Natural killer cell (primary cell): ENCODE measurements around the gene NBEAL2. TPM values are rescaled to one million over a fixed set of nuclear protein-coding genes. Genes with fewer than 3 reads are reported as not detected.

Experiments used
- ATAC-seq, 3 donors: fragments of 150-1000 bp in 2 of 3; fragments of 200-7000 bp in 1 of 3; cut with Tn5 transposase; 1 replicate in 1 of 3; 2 replicates in 2 of 3; pipeline ENCODE4 v1.10.0; 2021; ENCODE audit warnings: mild to moderate bottlenecking in 2 of 3, moderate library complexity in 2 of 3
- DNase-seq, 2 donors: peaks; one replicate each; pipeline versions ENCODE4 v3.0.0 to v3.0.0-alpha.2; 2013 to 2021; ENCODE audit warnings: mixed read lengths in 1 of 2
- H3K27ac ChIP-seq: one replicate; pipeline ENCODE4 v1.5.1; 2013; ENCODE audit warnings: mild to moderate bottlenecking, low read length
- H3K27me3 ChIP-seq: one replicate; pipeline ENCODE4 v1.6.1; 2013; ENCODE audit warnings: low read length; ENCODE audit not compliant: control insufficient read depth, insufficient read depth
- H3K36me3 ChIP-seq: one replicate; pipeline ENCODE4 v1.6.1; 2013; ENCODE audit warnings: low read length; ENCODE audit not compliant: control insufficient read depth, insufficient read depth
- H3K4me1 ChIP-seq: one replicate; pipeline ENCODE4 v1.6.1; 2013; ENCODE audit warnings: low read length; ENCODE audit not compliant: control insufficient read depth, insufficient read depth
- H3K4me3 ChIP-seq: one replicate; pipeline ENCODE4 v1.5.1; 2013; ENCODE audit warnings: low read length
- H3K9me3 ChIP-seq: one replicate; pipeline ENCODE4 v1.6.1; 2013; ENCODE audit warnings: low read length; ENCODE audit not compliant: control insufficient read depth, insufficient read depth
- H3K27ac Mint-ChIP-seq, 2 donors: one replicate each; pipeline ENCODE4 v1.8.0; 2022; ENCODE audit warnings: mild to moderate bottlenecking in 2 of 2, mixed read lengths in 2 of 2, moderate library complexity in 1 of 2
- H3K27me3 Mint-ChIP-seq, 2 donors: one replicate each; pipeline ENCODE4 v1.8.0; 2022; ENCODE audit warnings: low read depth in 2 of 2, mixed read lengths in 2 of 2
- H3K36me3 Mint-ChIP-seq: one replicate; pipeline ENCODE4 v1.8.0; 2022; ENCODE audit warnings: mixed read lengths
- H3K4me1 Mint-ChIP-seq, 2 donors: one replicate each; pipeline ENCODE4 v1.8.0; 2022; ENCODE audit warnings: mixed read lengths in 2 of 2
- H3K4me3 Mint-ChIP-seq: one replicate; pipeline ENCODE4 v1.8.0; 2022; ENCODE audit warnings: mild to moderate bottlenecking, moderate library complexity, mixed read lengths
- H3K9me3 Mint-ChIP-seq, 2 donors: one replicate each; pipeline ENCODE4 v1.8.0; 2022; ENCODE audit warnings: mixed read lengths in 2 of 2
- WGBS: methylation state at CpG from one replicate; pipeline ENCODE4 v1.1.7; 2013; ENCODE audit warnings: missing lambda C conversion rate; ENCODE audit not compliant: insufficient coverage; 5-methylcytosine and 5-hydroxymethylcytosine counted together
- intact Hi-C: fragments of 100-400 bp; cut with micrococcal nuclease; formaldehyde crosslinking; loops from one replicate; pipeline ENCODE4 v1.14.2; 2022
- total RNA-seq, 4 donors: library from RNA; stranded (reverse); fragments of 120-200 nt in 1 of 4; gene quantifications; one replicate each; pipeline versions ENCODE4 v1.2.3 to v1.2.4, GENCODE V29; 2013 to 2022
- TF ChIP-seq, protein P1 (sequence below): fragments of 200-600 bp; IDR thresholded peaks from one replicate; pipeline ENCODE4 v1.8.0; 2022; ENCODE audit warnings: antibody characterized with exemption

The NBEAL2 gene
- total RNA-seq, 3 donors from 2014 or later (not counting 1 experiment from before 2014, with no cell fraction given), result 453 to 536 (median 532) TPM

DNA sequence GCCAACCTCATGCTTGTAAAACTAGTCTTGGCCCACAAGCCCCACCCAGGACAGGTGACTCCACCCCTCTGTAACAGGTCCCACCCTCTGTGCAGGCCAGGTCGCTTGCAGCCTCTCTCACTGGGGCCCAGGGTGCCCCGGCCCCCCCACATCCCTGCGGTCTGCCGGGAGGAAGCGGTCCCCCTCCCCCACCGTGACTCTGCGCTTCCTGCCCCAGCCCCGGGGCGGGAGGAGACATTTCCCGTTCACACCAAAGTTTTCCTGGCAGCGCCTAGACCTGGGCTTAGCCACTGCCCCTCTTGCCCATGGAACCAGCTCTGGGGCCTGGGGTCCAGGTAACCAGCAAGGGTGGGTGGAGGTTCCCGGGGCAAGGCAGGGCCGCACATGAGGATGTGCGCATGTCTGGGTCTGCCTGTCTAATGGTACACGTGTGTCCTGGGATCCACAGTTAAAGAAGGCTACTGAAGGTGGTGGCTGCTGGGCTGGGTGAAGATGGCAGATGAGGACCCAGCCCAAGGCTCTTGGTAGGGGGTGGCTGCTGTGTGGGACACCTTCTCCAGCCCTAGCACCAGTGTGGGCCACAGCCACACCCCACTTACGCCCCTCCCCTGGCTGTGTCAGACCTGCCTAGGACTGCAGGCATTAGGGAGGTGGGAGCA lies 8.4 kb downstream of the NBEAL2 start:
- Mint-ChIP-seq H3K9me3 (no peaks in the 10 kb centered on the region), H3K27me3 (no peaks in the 10 kb centered on the region), H3K27ac (peak overlapping the region; percentile 84 to 88), H3K4me3 (peak overlapping the region; percentile 81), H3K4me1 (peaks cover 42 to 86% of the 10 kb centered on the region in 2 donors), H3K36me3 (no peaks in the 10 kb centered on the region)
- Histone ChIP-seq H3K4me1 (peaks cover 85% of the 10 kb centered on the region), H3K36me3 (peaks cover 50% of the 10 kb centered on the region), H3K4me3 (peak overlapping the region; percentile 21), H3K27me3 (no peaks in the 10 kb centered on the region), H3K9me3 (no peaks in the 10 kb centered on the region), H3K27ac (peak overlapping the region; percentile 74)
- TF ChIP-seq, protein P1, sequence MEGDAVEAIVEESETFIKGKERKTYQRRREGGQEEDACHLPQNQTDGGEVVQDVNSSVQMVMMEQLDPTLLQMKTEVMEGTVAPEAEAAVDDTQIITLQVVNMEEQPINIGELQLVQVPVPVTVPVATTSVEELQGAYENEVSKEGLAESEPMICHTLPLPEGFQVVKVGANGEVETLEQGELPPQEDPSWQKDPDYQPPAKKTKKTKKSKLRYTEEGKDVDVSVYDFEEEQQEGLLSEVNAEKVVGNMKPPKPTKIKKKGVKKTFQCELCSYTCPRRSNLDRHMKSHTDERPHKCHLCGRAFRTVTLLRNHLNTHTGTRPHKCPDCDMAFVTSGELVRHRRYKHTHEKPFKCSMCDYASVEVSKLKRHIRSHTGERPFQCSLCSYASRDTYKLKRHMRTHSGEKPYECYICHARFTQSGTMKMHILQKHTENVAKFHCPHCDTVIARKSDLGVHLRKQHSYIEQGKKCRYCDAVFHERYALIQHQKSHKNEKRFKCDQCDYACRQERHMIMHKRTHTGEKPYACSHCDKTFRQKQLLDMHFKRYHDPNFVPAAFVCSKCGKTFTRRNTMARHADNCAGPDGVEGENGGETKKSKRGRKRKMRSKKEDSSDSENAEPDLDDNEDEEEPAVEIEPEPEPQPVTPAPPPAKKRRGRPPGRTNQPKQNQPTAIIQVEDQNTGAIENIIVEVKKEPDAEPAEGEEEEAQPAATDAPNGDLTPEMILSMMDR, result no peak
- intact Hi-C loops, result loop anchor here (1.0 to 2.0 kb wide), 2 partner anchors 9 to 21 kb away; partner anchors contain the start of gene NBEAL2
- DNase-seq, result peak; percentile 78 to 95
- WGBS, result under 1% methylated on average over 15 of the region's 16 CpGs
- peak; percentile 93 to 98 (median 96) for ATAC-seq

DNA sequence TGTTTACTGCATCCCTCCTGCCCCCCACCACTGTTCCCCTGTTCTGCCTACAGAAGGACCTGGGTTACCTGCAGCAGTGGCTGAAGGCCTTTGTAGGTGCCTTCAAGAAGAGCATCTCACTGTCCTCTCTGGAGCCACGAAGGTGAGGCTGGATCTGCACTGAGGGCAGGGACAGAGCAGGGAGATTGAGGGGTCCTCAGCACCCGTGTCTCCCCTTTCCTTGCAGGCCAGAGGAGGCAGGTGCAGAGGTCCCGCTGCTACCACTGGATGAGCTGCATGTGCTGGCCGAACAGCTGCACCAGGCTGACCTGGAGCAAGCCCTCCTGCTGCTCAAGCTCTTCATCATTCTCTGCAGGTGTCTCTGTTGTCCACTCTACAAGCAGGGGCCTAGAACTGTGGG lies 9.2 kb downstream of the NBEAL2 start:
- peaks cover 58% of the 10 kb centered on the region for H3K36me3 ChIP-seq
- H3K27me3 ChIP-seq, result no peaks in the 10 kb centered on the region
- Mint-ChIP-seq H3K36me3 (no peaks in the 10 kb centered on the region), H3K27me3 (no peaks in the 10 kb centered on the region), H3K9me3 (no peaks in the 10 kb centered on the region), H3K27ac (peak overlapping the region; percentile 84 to 88), H3K4me3 (peak overlapping the region; percentile 81), H3K4me1 (peaks cover 42 to 81% of the 10 kb centered on the region in 2 donors)
- no peak for DNase-seq
- ATAC-seq, result no peak
- peaks cover 77% of the 10 kb centered on the region for H3K4me1 ChIP-seq
- H3K4me3 ChIP-seq, result no peak overlapping the region
- H3K27ac ChIP-seq, result peak overlapping the region; percentile 20
- no peaks in the 10 kb centered on the region for H3K9me3 ChIP-seq
- intact Hi-C loops, result no loop called here
- WGBS, result 86% methylated on average over 4 of the region's 4 CpGs
- TF ChIP-seq, protein P1, result no peak

DNA sequence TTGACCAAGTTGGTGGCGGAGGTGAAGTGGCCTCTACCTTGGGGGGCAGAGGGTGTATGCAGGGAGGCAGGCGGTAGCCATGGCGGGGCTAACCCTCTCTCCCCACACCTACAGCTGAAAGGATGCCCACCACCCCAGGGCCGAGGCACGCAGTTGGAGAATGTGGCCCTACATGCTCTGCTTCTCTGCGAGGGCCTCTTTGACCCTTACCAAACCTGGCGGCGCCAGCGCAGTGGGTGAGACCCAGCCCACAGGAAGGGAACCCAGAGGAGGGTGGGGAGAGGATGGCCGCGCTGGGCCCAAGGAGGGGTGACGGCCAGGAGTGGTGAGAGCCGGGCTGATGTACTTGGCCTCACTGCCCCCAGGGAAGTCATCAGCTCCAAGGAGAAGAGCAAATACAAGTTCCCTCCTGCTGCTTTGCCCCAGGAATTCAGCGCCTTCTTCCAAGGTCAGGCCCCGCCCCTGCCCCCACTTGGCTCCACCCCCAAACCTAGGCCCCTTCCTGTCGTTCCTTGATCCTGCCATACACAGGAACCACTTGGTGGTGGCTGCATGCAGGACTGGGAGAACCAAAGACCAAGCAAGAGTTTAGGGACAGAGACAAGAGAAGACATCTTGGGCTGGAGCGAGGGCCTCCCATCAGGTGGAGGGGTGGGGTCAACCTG lies 9.8 kb downstream of the NBEAL2 start:
- H3K9me3 ChIP-seq, result no peaks in the 10 kb centered on the region
- ATAC-seq (no peak), DNase-seq (no peak)
- H3K27me3 ChIP-seq, result no peaks in the 10 kb centered on the region
- Mint-ChIP-seq H3K27ac (peak overlapping the region; percentile 84 to 88), H3K27me3 (no peaks in the 10 kb centered on the region), H3K4me1 (peaks cover 42 to 80% of the 10 kb centered on the region in 2 donors), H3K4me3 (peak overlapping the region; percentile 62), H3K9me3 (no peaks in the 10 kb centered on the region), H3K36me3 (no peaks in the 10 kb centered on the region)
- H3K4me1 ChIP-seq, result peaks cover 71% of the 10 kb centered on the region
- peak overlapping the region; percentile 20 for H3K27ac ChIP-seq
- TF ChIP-seq, protein P1, result no peak
- intact Hi-C loops, result no loop called here
- WGBS, result 71% methylated on average over 15 of the region's 17 CpGs
- H3K36me3 ChIP-seq, result peaks cover 63% of the 10 kb centered on the region
- no peak overlapping the region for H3K4me3 ChIP-seq
